ENCODE data around the gene KSR1. TPM values are rescaled to one million over a fixed set of nuclear protein-coding genes. Genes with fewer than 3 reads are reported as not detected.

The KSR1 gene
- total RNA-seq, 1 experiment from 2014 or later: 19.1 TPM

DNA sequence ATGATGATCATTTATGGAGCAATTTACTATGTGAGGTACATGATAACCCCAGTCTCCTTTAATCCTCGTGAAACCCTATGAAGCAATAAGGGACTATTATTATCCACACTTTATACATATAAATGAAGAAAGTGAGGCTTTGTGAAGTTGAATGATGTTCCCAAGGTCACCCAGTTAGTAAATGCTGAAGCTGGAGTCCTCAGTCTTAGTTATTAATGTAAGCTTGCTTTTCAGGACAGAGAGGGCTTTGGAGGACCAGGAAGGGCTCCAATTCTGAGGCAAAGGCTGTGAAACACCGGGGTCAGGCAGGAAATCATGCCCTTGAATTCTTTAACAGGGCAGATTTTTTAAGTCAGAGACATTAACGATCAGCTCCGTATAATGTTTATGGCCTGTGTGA is 36.8 kb downstream of the KSR1 start:
- no TSS peak for BruUV-seq (replicated peaks)
- Histone ChIP-seq H3K4me3 (no peak overlapping the region), H3K27me3 (ENCODE audit: insufficient read depth, low read depth) (no peaks in the 10 kb centered on the region), H2AFZ (no peak overlapping the region), H3K4me2 (no peak overlapping the region), H3F3A (ENCODE audit: insufficient read depth, low read depth) (peaks cover 22% of the 10 kb centered on the region), H3K79me2 (ENCODE audit: low read depth) (no peaks in the 10 kb centered on the region; the same call in 1 of the 2 replicates), H3K9me3 (ENCODE audit: insufficient read depth, low read depth) (no peaks in the 10 kb centered on the region), H3K36me3 (ENCODE audit: low read depth) (no peaks in the 10 kb centered on the region), H3K4me1 (replicated peaks; ENCODE audit: insufficient read depth) (peaks cover 32% of the 10 kb centered on the region), H4K20me1 (ENCODE audit: insufficient read depth) (no peaks in the 10 kb centered on the region), H3K27ac (no peak overlapping the region), H3K9me2 (ENCODE audit: insufficient read depth) (no peaks in the 10 kb centered on the region)
- intact Hi-C loops (cut with micrococcal nuclease; ENCODE audit: unreplicated experiment): loop anchor here (5.0 to 10.0 kb wide), 2 partner anchors 84 to 248 kb away; no protein-coding TSS in a partner anchor
- CTCF ChIA-PET: interaction anchor here (1.6 to 2.3 kb wide), 2 partner anchors 21 to 107 kb away, joined by 6 to 7 read pairs; no protein-coding TSS in a partner anchor
- POLR2A ChIA-PET (ENCODE audit: unreplicated experiment): interaction anchor here (0.6 kb wide), 1 partner anchor 11 kb away, joined by 3 read pairs; no protein-coding TSS in a partner anchor
- TF ChIP-seq EZH2 (IDR thresholded peaks at IDR 0.05; ENCODE audit: low read depth): no peak
- TF ChIP-seq, protein P1, sequence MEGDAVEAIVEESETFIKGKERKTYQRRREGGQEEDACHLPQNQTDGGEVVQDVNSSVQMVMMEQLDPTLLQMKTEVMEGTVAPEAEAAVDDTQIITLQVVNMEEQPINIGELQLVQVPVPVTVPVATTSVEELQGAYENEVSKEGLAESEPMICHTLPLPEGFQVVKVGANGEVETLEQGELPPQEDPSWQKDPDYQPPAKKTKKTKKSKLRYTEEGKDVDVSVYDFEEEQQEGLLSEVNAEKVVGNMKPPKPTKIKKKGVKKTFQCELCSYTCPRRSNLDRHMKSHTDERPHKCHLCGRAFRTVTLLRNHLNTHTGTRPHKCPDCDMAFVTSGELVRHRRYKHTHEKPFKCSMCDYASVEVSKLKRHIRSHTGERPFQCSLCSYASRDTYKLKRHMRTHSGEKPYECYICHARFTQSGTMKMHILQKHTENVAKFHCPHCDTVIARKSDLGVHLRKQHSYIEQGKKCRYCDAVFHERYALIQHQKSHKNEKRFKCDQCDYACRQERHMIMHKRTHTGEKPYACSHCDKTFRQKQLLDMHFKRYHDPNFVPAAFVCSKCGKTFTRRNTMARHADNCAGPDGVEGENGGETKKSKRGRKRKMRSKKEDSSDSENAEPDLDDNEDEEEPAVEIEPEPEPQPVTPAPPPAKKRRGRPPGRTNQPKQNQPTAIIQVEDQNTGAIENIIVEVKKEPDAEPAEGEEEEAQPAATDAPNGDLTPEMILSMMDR (conservative IDR thresholded peaks at IDR 0.05): no peak
- DNase-seq: no peak

- Histone ChIP-seq H3K27ac (peak overlapping the region; percentile 82), H3K27me3 (ENCODE audit: insufficient read depth, low read depth) (no peaks in the 10 kb centered on the region), H3K4me1 (replicated peaks; ENCODE audit: insufficient read depth) (peaks cover 24% of the 10 kb centered on the region), H3K9me2 (ENCODE audit: insufficient read depth) (no peaks in the 10 kb centered on the region), H2AFZ (peak overlapping the region; percentile 68), H3K4me3 (peak overlapping the region; percentile 54; the same call in 1 of the 2 replicates), H3K36me3 (ENCODE audit: low read depth) (no peaks in the 10 kb centered on the region), H3K9me3 (ENCODE audit: insufficient read depth, low read depth) (no peaks in the 10 kb centered on the region), H3K4me2 (peak overlapping the region; percentile 85), H4K20me1 (ENCODE audit: insufficient read depth) (no peaks in the 10 kb centered on the region), H3F3A (ENCODE audit: insufficient read depth, low read depth) (peaks cover 19% of the 10 kb centered on the region), H3K79me2 (ENCODE audit: low read depth) (no peaks in the 10 kb centered on the region; the same call in 1 of the 2 replicates)
- BruUV-seq (replicated peaks): no TSS peak
- peak; percentile 76 to 84 for DNase-seq
- CTCF ChIA-PET: interaction anchor here (0.6 to 2.3 kb wide), 7 partner anchors 12 to 198 kb away, joined by 3 to 9 read pairs (median 4); no protein-coding TSS in a partner anchor
- intact Hi-C loops (cut with micrococcal nuclease; ENCODE audit: unreplicated experiment): loop anchor here (1.0 to 10.0 kb wide), 6 partner anchors 34 to 250 kb away; no protein-coding TSS in a partner anchor
- TF ChIP-seq EZH2 (IDR thresholded peaks at IDR 0.05; ENCODE audit: low read depth): no peak
- TF ChIP-seq, protein P1 (conservative IDR thresholded peaks at IDR 0.05): peak; percentile 64
- POLR2A ChIA-PET (ENCODE audit: unreplicated experiment): interaction anchor here (0.5 to 0.6 kb wide), 2 partner anchors 33 to 276 kb away, joined by 4 to 15 read pairs; no protein-coding TSS in a partner anchor
Observed at GRCh38 chr17:27494192-27495091, 38.2 kb downstream of the KSR1 start.

DNA sequence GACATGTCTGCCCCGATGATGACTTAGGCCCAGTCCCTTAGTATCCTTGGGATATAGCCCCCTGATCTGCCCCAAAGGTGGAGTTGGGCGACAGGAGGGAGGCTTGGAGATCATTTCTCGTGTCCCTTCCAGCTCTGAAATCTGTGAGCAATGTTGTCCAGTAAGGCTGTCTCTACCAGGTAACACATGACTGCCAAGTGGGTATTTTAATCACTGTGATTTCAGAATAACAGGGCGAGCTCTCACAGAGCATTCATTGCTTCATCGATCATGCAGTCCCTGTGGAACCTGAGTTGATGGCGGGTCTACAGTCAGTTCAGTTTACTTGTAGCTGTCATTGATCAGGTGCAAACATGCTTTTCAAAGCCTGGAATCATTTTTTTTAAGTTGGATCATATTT is 39.2 kb downstream of the KSR1 start:
- H3K4me1 ChIP-seq (replicated peaks; ENCODE audit: insufficient read depth): peaks cover 23% of the 10 kb centered on the region
- TF ChIP-seq EZH2 (IDR thresholded peaks at IDR 0.05; ENCODE audit: low read depth): no peak
- TF ChIP-seq, protein P1 (conservative IDR thresholded peaks at IDR 0.05): no peak
- H3K79me2 ChIP-seq (ENCODE audit: low read depth): no peaks in the 10 kb centered on the region; the same call in 1 of the 2 replicates
- ChIA-PET POLR2A (ENCODE audit: unreplicated experiment) (no interaction called here), CTCF (interaction anchor here (2.0 to 2.3 kb wide), 2 partner anchors 85 to 104 kb away, joined by 4 to 6 read pairs; no protein-coding TSS in a partner anchor)
- no peak overlapping the region for H2AFZ ChIP-seq
- H4K20me1 ChIP-seq (ENCODE audit: insufficient read depth): no peaks in the 10 kb centered on the region
- H3K9me2 ChIP-seq (ENCODE audit: insufficient read depth): no peaks in the 10 kb centered on the region
- H3K4me2 ChIP-seq: peak overlapping the region; percentile 85
- BruUV-seq (replicated peaks): no TSS peak
- DNase-seq: no peak
- intact Hi-C loops (cut with micrococcal nuclease; ENCODE audit: unreplicated experiment): loop anchor here (2.0 to 10.0 kb wide), 3 partner anchors 35 to 251 kb away; no protein-coding TSS in a partner anchor
- no peaks in the 10 kb centered on the region for H3K36me3 ChIP-seq (ENCODE audit: low read depth)
- no peaks in the 10 kb centered on the region for H3K27me3 ChIP-seq (ENCODE audit: insufficient read depth, low read depth)
- peak overlapping the region; percentile 54; the same call in 1 of the 2 replicates for H3K4me3 ChIP-seq
- H3K27ac ChIP-seq: peak overlapping the region; percentile 82
- H3K9me3 ChIP-seq (ENCODE audit: insufficient read depth, low read depth): no peaks in the 10 kb centered on the region
- H3F3A ChIP-seq (ENCODE audit: insufficient read depth, low read depth): peaks cover 19% of the 10 kb centered on the region
